Heart left ventricle (tissue), 16 donors: ENCODE measurements around the gene STIP1. TPM values are rescaled to one million over a fixed set of nuclear protein-coding genes. Genes with fewer than 3 reads are reported as not detected.

Experiments
- ATAC-seq, 4 donors: fragments of 200-7000 bp; cut with Tn5 transposase; one replicate each; pipeline ENCODE4 v1.9.1; 2020 to 2022; ENCODE audit warnings: moderate library complexity in 4 of 4, mild to moderate bottlenecking in 3 of 4, moderate number of reproducible peaks in 1 of 4
- DNase-seq, 5 donors: peaks; one replicate each; pipeline ENCODE4 v3.0.0-alpha.2; 2020
- H3K27ac ChIP-seq, 12 donors: fragments of 200-600 bp; sonication (generic) in 4 of 12; one replicate each; pipeline versions ENCODE4 v1.5.0 to v1.8.0; 2016 to 2022; ENCODE audit warnings: mild to moderate bottlenecking in 2 of 12
- H3K27me3 ChIP-seq, 9 donors: fragments of 200-600 bp; sonication (generic) in 2 of 9; one replicate each; pipeline versions ENCODE4 v1.5.1 to v1.8.0; 2016 to 2022; ENCODE audit warnings: mild to moderate bottlenecking in 3 of 9
- H3K36me3 ChIP-seq, 9 donors: fragments of 200-600 bp; sonication (generic) in 2 of 9; one replicate each; pipeline versions ENCODE4 v1.5.0 to v1.8.0; 2018 to 2022; ENCODE audit warnings: mild to moderate bottlenecking in 2 of 9
- H3K4me1 ChIP-seq, 12 donors: fragments of 200-600 bp; sonication (generic) in 4 of 12; one replicate each; pipeline versions ENCODE4 v1.5.0 to v1.8.0; 2016 to 2022; ENCODE audit warnings: mild to moderate bottlenecking in 3 of 12
- H3K4me3 ChIP-seq, 12 donors: fragments of 200-600 bp; sonication (generic) in 4 of 12; one replicate each; pipeline versions ENCODE4 v1.5.0 to v1.8.0; 2017 to 2022; ENCODE audit warnings: mild to moderate bottlenecking in 9 of 12, moderate library complexity in 4 of 12
- H3K9me3 ChIP-seq, 12 donors: fragments of 200-600 bp; sonication (generic) in 4 of 12; one replicate each; pipeline versions ENCODE4 v1.5.0 to v1.8.0; 2016 to 2022; ENCODE audit warnings: mild to moderate bottlenecking in 1 of 12
- POLR2A ChIP-seq, 2 donors: fragments of 450-650 bp; IDR thresholded peaks; one replicate each; pipeline ENCODE4 v1.6.1; 2017; ENCODE audit warnings: antibody characterized with exemption in 2 of 2, mild to moderate bottlenecking in 2 of 2, moderate library complexity in 2 of 2
- WGBS, 4 donors: extraction: QIAGEN DNeasy Blood & Tissue Kit in 2 of 4; methylation state at CpG; one replicate each; pipeline versions ENCODE4 v1.1.5 to v1.1.7; 2013 to 2018; 5-methylcytosine and 5-hydroxymethylcytosine counted together
- intact Hi-C, 10 donors: fragments of 100-400 bp; cut with DNase I; formaldehyde crosslinking; loops; one replicate each; pipeline versions ENCODE4 v1.11.1 to v1.14.2; 2022
- polyA plus RNA-seq, 2 donors: library from polyadenylated mRNA; stranded (reverse); fragments of 200-250 nt; gene quantifications; one replicate each; pipeline ENCODE4 v1.2.3, GENCODE V29; 2013
- total RNA-seq, 9 donors: library from RNA; depleted of rRNA in 2 of 9; stranded (reverse); fragments of >200 nt in 2 of 9; fragmentation: NEBNext Ultra II Directional in 3 of 9; extraction: Animal tissue kit (Norgen Biotek cat#: 25700) in 3 of 9; gene quantifications; one replicate each; pipeline versions ENCODE4 v1.1.0 to v1.2.4, GENCODE V29; 2016 to 2023
- TF ChIP-seq, protein P1 (sequence below), 12 donors: fragments of 200-600 bp; sonication (generic) in 4 of 12; IDR thresholded peaks; one replicate each; pipeline versions ENCODE4 v1.5.0 to v1.8.0; 2018 to 2022; ENCODE audit warnings: antibody characterized with exemption in 12 of 12, mild to moderate bottlenecking in 5 of 12
- donor health status: ischemic (EF 13 %, LVEDD 7.1; RV severe dilation, severe dysfunction).
- donor health status: healthy with polysubstance abuse.
- donor health status: DM: no; HTN: yes; CAD: no.
- donor health status: DM: no; HTN: no; CAD: no.
- donor health status: ischemic (EF 25% LVEDD 6.9; RV normal size, moderate dysfunction).
- donor health status: ischemic (EF 25% LVEDD 5.7; RV mildly dilated, moderate dysfunction).
- donor health status: healthy.
- donor health status: DM: yes; HTN: yes; CAD: no.
- donor health status: ischemic (EF 35%, LVEDD 5.7; RV mildly dilated, moderate dysfunction).
- donor health status: nonischemic (EF 11% LVEDD 7.7; RV severe dilation, severe dysfunction).
- donor health status: DM: yes; HTN: yes; CAD: no.
- donor health status: PGD.
- donor health status: ischemic (EF 29% LVEDD 5.4; RV normal size, mild dysfunction).
- donor health status: nonischemic (EF 23%, LVEDD 6.1; RV moderate dilation, normal function).

Gene STIP1
- total and polyA plus RNA-seq, 11 donors = 68.8 to 175 (median 88.8) TPM

- peaks cover 5 to 31% (median 24%) of the 10 kb centered on the region in 12 donors for H3K4me1 ChIP-seq
- no peaks in the 10 kb centered on the region for H3K27me3 ChIP-seq
- no peak overlapping the region for H3K4me3 ChIP-seq
- ATAC-seq (no peak), DNase-seq (no peak)
- peaks cover 0 to 2% (median 0%) of the 10 kb centered on the region in 9 donors for H3K36me3 ChIP-seq
- 91 to 100% (median 96%) methylated on average over 1 of the region's 1 CpG for WGBS, 4 donors
- intact Hi-C loops = no loop called here
- H3K9me3 ChIP-seq = peaks cover 0 to 7% (median 0%) of the 10 kb centered on the region in 12 donors
- TF ChIP-seq, protein P1, sequence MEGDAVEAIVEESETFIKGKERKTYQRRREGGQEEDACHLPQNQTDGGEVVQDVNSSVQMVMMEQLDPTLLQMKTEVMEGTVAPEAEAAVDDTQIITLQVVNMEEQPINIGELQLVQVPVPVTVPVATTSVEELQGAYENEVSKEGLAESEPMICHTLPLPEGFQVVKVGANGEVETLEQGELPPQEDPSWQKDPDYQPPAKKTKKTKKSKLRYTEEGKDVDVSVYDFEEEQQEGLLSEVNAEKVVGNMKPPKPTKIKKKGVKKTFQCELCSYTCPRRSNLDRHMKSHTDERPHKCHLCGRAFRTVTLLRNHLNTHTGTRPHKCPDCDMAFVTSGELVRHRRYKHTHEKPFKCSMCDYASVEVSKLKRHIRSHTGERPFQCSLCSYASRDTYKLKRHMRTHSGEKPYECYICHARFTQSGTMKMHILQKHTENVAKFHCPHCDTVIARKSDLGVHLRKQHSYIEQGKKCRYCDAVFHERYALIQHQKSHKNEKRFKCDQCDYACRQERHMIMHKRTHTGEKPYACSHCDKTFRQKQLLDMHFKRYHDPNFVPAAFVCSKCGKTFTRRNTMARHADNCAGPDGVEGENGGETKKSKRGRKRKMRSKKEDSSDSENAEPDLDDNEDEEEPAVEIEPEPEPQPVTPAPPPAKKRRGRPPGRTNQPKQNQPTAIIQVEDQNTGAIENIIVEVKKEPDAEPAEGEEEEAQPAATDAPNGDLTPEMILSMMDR (IDR thresholded peaks at IDR 0.05) = no peak
- no peak for TF ChIP-seq POLR2A (IDR thresholded peaks at IDR 0.05)
- no peak overlapping the region for H3K27ac ChIP-seq
These were observed 7.8 kb upstream of the STIP1 start for GRCh38 chr11:64178203-64178602.

DNA sequence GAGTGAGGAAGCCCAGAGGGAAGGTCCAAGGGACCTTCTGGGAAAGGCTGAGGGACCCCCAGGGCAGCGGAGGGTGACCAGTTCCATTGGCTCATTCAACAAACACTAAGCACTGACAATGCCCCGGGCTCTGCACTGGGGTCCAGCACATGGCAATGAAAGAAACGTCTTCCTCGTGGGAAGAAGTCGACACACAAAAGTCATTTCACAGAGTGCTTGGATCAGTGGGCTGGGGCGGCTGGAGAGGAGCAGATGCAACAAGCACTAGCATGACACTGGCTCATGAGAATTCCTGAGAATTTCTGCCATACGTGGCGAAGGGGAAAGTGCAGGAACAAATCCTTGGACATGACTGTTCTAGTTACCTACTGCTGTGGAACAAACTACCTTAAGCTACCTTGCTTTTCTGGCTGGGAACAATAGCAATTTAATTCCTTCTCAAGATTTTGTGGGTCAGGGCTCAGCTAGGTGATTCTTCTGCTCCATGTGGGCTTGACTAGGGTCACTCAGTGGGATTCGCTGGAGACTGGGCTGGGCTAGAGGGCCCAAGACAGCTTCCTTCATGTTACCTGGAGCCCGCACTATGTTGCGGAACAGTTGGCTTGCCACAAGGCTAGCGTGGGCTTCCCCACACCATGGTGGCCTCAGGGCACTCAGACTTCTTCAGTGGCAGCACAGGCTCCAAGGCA is 6.9 kb upstream of the STIP1 start:
- DNase-seq (no peak), ATAC-seq (no peak)
- Histone ChIP-seq H3K4me3 (no peak overlapping the region), H3K4me1 (peaks cover 5 to 40% (median 32%) of the 10 kb centered on the region in 12 donors), H3K27ac (no peak overlapping the region), H3K27me3 (no peaks in the 10 kb centered on the region), H3K36me3 (peaks cover 0 to 2% (median 0%) of the 10 kb centered on the region in 9 donors), H3K9me3 (peaks cover 0 to under 1% (median 0%) of the 10 kb centered on the region in 12 donors)
- intact Hi-C loops = no loop called here
- 87 to 98% (median 97%) methylated on average over 11 to 12 of the region's 12 CpGs for WGBS, 4 donors
- TF ChIP-seq, protein P1 (IDR thresholded peaks at IDR 0.05) = no peak
- no peak for TF ChIP-seq POLR2A (IDR thresholded peaks at IDR 0.05)

DNA sequence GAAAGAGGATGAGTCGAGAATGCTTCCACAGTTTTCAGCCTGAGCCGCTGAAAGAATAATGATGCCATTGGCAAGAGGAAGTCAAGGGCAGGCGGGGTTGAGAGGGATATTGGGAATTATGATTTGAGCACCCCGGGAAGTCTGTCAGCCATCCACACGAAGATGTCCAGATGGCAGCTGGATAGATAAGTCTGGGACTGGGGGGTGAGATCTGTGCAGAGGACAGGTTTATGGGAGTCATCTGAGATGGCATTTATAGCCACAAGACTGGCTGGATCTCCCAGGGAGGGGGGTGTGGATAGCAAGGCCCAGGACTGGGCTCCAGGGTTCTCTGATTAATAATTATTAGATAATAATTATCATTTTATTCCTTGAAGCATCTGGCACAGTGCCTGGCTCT is 5.1 kb upstream of the STIP1 start:
- H3K4me3 ChIP-seq = peak overlapping the region in 10 of 12 donors; percentile 4 to 52 (median 36)
- ATAC-seq = no peak
- H3K27me3 ChIP-seq = no peaks in the 10 kb centered on the region
- TF ChIP-seq, protein P1 (IDR thresholded peaks at IDR 0.05) = no peak
- TF ChIP-seq POLR2A (IDR thresholded peaks at IDR 0.05) = no peak
- intact Hi-C loops = loop anchor here in 1 of 10 donors (2.0 kb wide), 1 partner anchor 44 kb away; no protein-coding TSS in a partner anchor
- no peaks in the 10 kb centered on the region for H3K9me3 ChIP-seq
- 41 to 51% (median 47%) methylated on average over 5 of the region's 5 CpGs for WGBS, 4 donors
- no peak for DNase-seq
- peaks cover 5 to 51% (median 42%) of the 10 kb centered on the region in 12 donors for H3K4me1 ChIP-seq
- H3K27ac ChIP-seq = peak overlapping the region; percentile 69 to 93 (median 82)
- peaks cover 0 to 2% (median 0%) of the 10 kb centered on the region in 9 donors for H3K36me3 ChIP-seq
